ENCODE measurements around the gene MYCBP2. TPM values are rescaled to one million over a fixed set of nuclear protein-coding genes. Genes with fewer than 3 reads are reported as not detected.
A peak's percentile ranks its signal among the peaks of the same experiment; 100 is the strongest.

MYCBP2 gene
- total and polyA plus RNA-seq, 4 donors, result 23.2 to 130 (median 57.9) TPM

DNA sequence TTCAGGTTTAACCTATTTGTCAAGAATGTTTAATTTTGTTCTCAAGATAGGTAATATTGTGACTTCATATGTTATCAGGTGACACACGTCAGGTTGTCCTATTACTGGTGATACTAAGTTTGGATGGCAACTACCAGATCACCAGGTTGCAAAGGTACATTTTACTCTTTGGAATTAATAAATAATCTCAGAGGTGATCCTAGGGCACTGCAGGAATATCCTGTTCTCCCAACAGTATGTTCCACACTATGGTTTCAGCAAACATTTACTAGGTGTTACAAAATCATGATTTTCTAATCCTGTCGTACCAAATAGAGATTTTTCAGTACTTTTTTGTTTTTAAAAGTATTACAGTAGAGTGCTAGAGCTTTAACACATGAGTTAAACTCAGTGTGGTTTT, 29.3 kb upstream of the MYCBP2 start:
- Histone ChIP-seq H3K27ac (ENCODE audit: low read depth in 1 of 2, low read length in 1 of 2) (no peak overlapping the region), H3K4me1 (ENCODE audit: control insufficient read depth in 5 of 5, insufficient read depth in 5 of 5, low read length in 5 of 5) (no peaks in the 10 kb centered on the region), H3K27me3 (ENCODE audit: control insufficient read depth in 3 of 3, insufficient read depth in 3 of 3, low read length in 2 of 3) (no peaks in the 10 kb centered on the region), H3K9ac (ENCODE audit: insufficient read depth in 1 of 2, low read length in 2 of 2) (no peak overlapping the region), H3K9me3 (ENCODE audit: control insufficient read depth in 4 of 4, insufficient read depth in 3 of 4, low read length in 3 of 4) (no peaks in the 10 kb centered on the region), H3K4me3 (no peak overlapping the region), H3K36me3 (ENCODE audit: control insufficient read depth in 4 of 4, insufficient read depth in 4 of 4, low read length in 4 of 4) (no peaks in the 10 kb centered on the region)
- WGBS, 2 donors, result 44 to 81% methylated on average over 2 of the region's 2 CpGs
- no peak for ATAC-seq (ENCODE audit: insufficient read depth, low FRiP score)
- TF ChIP-seq CTCF (IDR thresholded peaks at IDR 0.05; ENCODE audit: control extremely low read depth, extremely low read depth), result no peak
- no peak for DNase-seq

- DNase-seq (no peak), ATAC-seq (ENCODE audit: insufficient read depth, low FRiP score) (no peak)
- no peak for TF ChIP-seq CTCF (IDR thresholded peaks at IDR 0.05; ENCODE audit: control extremely low read depth, extremely low read depth)
- WGBS, 2 donors, result 74 to 84% methylated on average over 2 of the region's 2 CpGs
- Histone ChIP-seq H3K4me1 (ENCODE audit: control insufficient read depth in 5 of 5, insufficient read depth in 5 of 5, low read length in 5 of 5) (no peaks in the 10 kb centered on the region), H3K27ac (ENCODE audit: low read depth in 1 of 2, low read length in 1 of 2) (no peak overlapping the region), H3K36me3 (ENCODE audit: control insufficient read depth in 4 of 4, insufficient read depth in 4 of 4, low read length in 4 of 4) (no peaks in the 10 kb centered on the region), H3K4me3 (no peak overlapping the region), H3K27me3 (ENCODE audit: control insufficient read depth in 3 of 3, insufficient read depth in 3 of 3, low read length in 2 of 3) (no peaks in the 10 kb centered on the region), H3K9ac (ENCODE audit: insufficient read depth in 1 of 2, low read length in 2 of 2) (no peak overlapping the region), H3K9me3 (ENCODE audit: control insufficient read depth in 4 of 4, insufficient read depth in 3 of 4, low read length in 3 of 4) (no peaks in the 10 kb centered on the region)
These were observed 27.1 kb upstream of the MYCBP2 start for GRCh38 chr13:77353995-77354394.

DNA sequence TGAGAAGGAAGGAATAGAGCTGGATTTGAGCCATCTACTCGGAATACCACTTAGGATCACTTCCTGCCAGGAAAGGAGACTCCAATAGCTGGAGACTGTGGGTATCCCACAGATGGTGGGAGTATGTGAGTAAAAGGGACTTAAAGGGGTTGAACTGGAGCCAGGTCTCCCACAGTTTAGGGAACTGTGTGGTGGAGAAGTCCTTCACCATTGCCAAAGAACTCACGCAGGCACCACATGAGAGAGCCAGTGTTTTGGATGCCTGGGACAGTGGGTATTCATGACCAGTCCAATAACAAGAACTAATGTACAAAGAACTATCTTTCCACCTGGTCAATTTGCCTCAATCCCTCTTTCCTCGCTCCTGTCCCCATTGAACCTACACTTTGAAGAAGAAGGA, 24.4 kb upstream of the MYCBP2 start:
- no peak for TF ChIP-seq CTCF (IDR thresholded peaks at IDR 0.05; ENCODE audit: control extremely low read depth, extremely low read depth)
- no peak for ATAC-seq (ENCODE audit: insufficient read depth, low FRiP score)
- no peak overlapping the region for H3K27ac ChIP-seq (ENCODE audit: low read depth in 1 of 2, low read length in 1 of 2)
- WGBS, 2 donors, result 63 to 64% methylated on average over 3 of the region's 3 CpGs
- H3K4me3 ChIP-seq, result no peak overlapping the region
- H3K36me3 ChIP-seq (ENCODE audit: control insufficient read depth in 4 of 4, insufficient read depth in 4 of 4, low read length in 4 of 4), result no peaks in the 10 kb centered on the region
- peak in 1 of 3 donors; percentile 10 for DNase-seq
- no peaks in the 10 kb centered on the region for H3K9me3 ChIP-seq (ENCODE audit: control insufficient read depth in 4 of 4, insufficient read depth in 3 of 4, low read length in 3 of 4)
- no peak overlapping the region for H3K9ac ChIP-seq (ENCODE audit: insufficient read depth in 1 of 2, low read length in 2 of 2)
- peaks cover 0 to 3% (median 0%) of the 10 kb centered on the region in 3 donors for H3K27me3 ChIP-seq (ENCODE audit: control insufficient read depth in 3 of 3, insufficient read depth in 3 of 3, low read length in 2 of 3)
- H3K4me1 ChIP-seq (ENCODE audit: control insufficient read depth in 5 of 5, insufficient read depth in 5 of 5, low read length in 5 of 5), result no peaks in the 10 kb centered on the region

- Histone ChIP-seq H3K4me1 (ENCODE audit: control insufficient read depth in 5 of 5, insufficient read depth in 5 of 5, low read length in 5 of 5) (no peaks in the 10 kb centered on the region), H3K27me3 (ENCODE audit: control insufficient read depth in 3 of 3, insufficient read depth in 3 of 3, low read length in 2 of 3) (peaks cover 0 to 3% (median 0%) of the 10 kb centered on the region in 3 donors), H3K9ac (ENCODE audit: insufficient read depth in 1 of 2, low read length in 2 of 2) (no peak overlapping the region), H3K4me3 (no peak overlapping the region), H3K27ac (ENCODE audit: low read depth in 1 of 2, low read length in 1 of 2) (no peak overlapping the region), H3K36me3 (ENCODE audit: control insufficient read depth in 4 of 4, insufficient read depth in 4 of 4, low read length in 4 of 4) (no peaks in the 10 kb centered on the region), H3K9me3 (ENCODE audit: control insufficient read depth in 4 of 4, insufficient read depth in 3 of 4, low read length in 3 of 4) (no peaks in the 10 kb centered on the region)
- ATAC-seq (ENCODE audit: insufficient read depth, low FRiP score), result no peak
- no peak for TF ChIP-seq CTCF (IDR thresholded peaks at IDR 0.05; ENCODE audit: control extremely low read depth, extremely low read depth)
- DNase-seq, result no peak
- WGBS, 2 donors, result 48 to 72% methylated on average over 1 of the region's 1 CpG
These were observed 23.9 kb upstream of the MYCBP2 start for GRCh38 chr13:77350811-77351210.

All from lung (tissue), 12 donors.